GM21576 (cell line): ENCODE measurements around the gene FRMD4A.

ENCODE experiments used
- ATAC-seq: cut with Tn5 transposase; IDR thresholded peaks from one replicate; pipeline ENCODE4 v1.9.1; 2021; ENCODE audit warnings: mild to moderate bottlenecking, moderate library complexity; ENCODE audit not compliant: unreplicated experiment

FRMD4A gene

DNA sequence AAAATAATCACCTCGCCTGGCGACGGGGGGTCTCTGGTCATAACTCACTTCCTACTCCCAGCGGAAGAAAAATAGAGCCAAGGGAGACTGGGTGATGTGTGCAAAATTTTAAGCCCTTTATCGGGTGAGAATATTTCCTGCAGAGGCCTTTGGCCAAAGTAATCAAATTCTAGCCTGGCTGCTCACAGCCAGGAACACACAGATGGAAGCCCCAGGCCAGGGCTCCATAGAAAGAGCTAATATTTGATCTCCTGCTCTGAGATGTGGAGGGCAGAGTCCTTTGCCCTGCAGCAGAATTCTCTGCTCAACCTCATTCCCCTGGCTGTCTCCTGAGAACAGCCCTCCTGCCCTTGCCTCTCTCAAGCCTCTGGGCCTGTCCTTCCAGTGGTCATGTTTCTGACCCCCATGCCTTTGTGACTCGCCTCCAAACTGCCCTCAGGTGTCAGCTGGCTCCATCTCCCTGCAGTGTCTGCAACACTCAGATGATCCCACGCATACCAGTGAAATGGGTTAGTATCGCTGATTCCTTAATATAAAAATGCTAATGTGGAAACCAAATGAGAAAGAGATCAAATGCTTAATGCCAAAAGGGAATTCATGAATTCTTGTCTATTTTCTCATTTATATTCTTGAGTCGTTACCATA lies 34.5 kb downstream of the FRMD4A start:
- ATAC-seq = no peak

GRCh38 chr10:14294347-14295059 lies 36.2 kb downstream of the FRMD4A start:
- ATAC-seq = no peak

GRCh38 chr10:14293526-14293925 lies 37.2 kb downstream of the FRMD4A start:
- no peak for ATAC-seq

GRCh38 chr10:14291296-14291695 lies 39.4 kb downstream of the FRMD4A start:
- no peak for ATAC-seq

GRCh38 chr10:14285941-14286560 lies 44.7 kb downstream of the FRMD4A start:
- ATAC-seq = no peak

DNA sequence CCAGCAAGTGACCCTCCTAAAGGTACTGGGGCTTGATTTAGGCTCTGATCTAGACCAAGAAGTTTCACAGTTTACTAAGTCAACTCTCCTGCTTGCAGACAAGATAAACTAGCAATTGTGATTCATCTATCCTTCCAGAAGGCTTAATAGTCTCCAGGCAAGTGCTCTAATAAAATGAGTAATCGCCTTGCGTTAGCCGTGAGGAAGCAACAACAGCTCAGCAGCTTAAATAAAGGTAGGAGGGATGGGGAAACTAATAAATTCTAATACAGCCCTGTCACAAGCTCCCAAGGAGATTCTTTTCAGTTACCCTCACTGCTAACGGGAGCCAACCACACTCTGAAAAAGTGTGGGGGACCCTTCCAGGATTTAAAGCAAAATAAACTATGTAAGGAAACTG lies 48.4 kb downstream of the FRMD4A start:
- ATAC-seq = no peak

DNA sequence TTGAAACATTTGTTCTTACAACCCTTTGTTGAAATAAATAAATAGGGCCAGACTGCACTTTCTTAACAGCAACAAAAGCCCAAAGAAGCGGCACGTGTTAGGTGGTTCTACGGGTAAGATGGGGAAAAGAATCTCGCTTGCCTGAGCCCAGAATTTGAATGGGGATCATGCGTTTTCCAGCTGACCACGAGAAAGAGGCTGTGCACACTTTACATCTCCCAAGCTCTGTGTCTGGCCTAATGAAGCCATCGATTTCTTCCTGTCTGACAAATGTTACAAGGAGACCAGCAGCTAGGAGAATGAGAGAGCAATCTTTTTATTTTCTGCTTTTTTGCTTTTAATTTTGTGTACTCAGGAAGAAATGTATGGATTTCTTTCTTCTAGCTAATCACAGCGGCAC lies 52.2 kb downstream of the FRMD4A start:
- ATAC-seq = no peak

DNA sequence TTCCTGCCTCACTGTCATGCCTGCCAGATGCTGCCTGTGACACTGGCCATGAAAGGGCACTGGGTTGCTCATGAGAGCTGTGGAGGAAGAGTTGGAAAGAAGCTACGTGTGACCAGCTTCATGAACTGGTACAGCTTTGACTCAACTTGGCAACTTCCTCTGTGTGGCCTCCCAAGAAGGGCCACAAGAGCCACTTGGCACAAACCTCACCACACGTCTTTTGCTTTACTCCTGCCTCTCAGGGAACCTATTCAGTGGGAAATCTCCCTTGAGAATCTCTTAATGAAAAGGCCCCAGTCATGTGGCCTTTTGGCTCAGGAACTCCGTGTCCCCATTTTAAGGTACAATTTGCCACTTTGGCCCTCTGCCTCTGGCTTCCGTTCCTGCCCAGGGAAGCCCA lies 54.5 kb downstream of the FRMD4A start:
- ATAC-seq = no peak

- ATAC-seq = no peak
These were observed 59.1 kb downstream of the FRMD4A start for GRCh38 chr10:14271621-14272020.

GRCh38 chr10:14270370-14270769 lies 60.4 kb downstream of the FRMD4A start:
- ATAC-seq = no peak

- ATAC-seq = no peak
These were observed 65.0 kb downstream of the FRMD4A start for GRCh38 chr10:14265709-14266108.

GRCh38 chr10:14262836-14263425 lies 67.8 kb downstream of the FRMD4A start:
- ATAC-seq = no peak

GRCh38 chr10:14261336-14261735 lies 69.4 kb downstream of the FRMD4A start:
- ATAC-seq = no peak

DNA sequence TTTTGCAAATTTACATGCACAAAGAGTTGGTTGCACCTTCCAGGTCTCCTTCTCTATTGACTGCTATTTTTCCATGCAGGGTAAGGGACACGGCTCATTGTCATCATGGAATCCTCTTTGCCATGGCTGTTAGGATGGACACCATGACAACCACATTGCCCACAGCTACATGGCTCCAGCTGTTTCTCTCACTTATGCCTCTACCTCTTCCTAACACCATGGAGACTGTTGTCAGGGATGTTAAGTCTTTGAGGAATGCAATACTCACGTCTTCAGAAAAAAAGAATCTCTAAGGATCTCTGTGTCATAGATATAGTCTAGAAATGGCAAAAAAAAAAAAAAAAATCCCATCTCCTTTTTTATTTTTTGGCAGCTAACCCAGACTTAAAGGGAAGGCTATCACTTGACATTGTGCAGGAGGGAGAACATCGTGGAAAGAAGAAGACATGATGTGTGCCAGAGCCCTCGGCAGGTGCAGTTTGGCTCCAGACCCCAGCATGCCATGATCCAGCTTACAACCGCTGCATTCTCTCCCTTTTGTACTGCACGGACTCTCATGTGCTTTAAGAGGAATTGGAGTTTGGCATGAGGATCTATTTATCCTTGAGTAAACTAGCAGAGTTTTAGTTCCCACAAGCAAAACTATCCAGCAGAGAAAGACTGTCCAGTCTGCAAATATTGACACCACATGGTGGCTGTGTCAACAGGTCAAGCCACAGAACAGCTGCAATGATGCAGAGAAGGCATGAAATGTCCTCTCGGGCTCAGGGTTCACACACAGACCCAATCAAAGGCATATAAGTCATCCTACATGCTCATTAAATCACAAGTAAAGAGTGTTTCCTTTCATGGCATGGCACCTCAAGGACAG lies 70.8 kb downstream of the FRMD4A start:
- ATAC-seq = no peak

DNA sequence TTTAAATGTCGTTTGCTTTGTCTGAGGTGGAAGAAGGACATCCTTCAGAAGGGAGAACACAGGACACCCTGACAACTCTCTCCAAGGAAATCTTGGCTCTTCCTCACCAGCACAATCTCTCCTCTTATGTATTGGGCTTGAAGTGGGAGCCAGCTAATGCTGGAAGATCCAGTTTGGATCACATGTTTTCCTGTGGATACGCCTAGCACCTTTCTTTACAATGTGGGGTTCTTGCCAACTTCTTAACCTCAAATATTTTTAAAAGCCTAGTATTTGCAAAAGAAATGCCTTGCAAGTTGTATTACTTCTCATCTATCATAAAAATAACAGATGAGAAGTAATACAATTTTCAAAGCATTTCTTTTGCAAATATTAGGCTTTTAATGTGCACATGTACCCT lies 76.4 kb downstream of the FRMD4A start:
- ATAC-seq = no peak

DNA sequence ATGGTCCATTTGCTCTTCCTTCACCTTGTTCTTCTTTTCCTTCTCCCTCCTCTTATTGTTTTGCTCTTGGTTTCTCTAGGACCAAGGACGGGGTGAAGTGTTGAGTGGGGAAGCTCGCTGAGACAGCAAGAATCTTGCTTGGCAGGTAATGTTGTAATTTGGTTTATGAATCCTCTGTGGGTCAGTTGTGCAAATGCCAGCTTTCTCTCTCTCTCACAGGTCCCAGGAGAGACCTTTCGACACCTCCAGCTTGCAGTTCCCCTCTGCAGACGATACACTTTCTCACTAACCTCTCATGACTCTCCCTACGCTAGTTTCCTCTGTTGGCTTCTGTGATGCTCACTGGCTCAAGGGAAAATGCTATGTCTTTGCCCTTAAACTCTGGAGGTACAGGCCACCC lies 77.0 kb downstream of the FRMD4A start:
- ATAC-seq = no peak

GRCh38 chr10:14253079-14253478 lies 77.6 kb downstream of the FRMD4A start:
- ATAC-seq = no peak

DNA sequence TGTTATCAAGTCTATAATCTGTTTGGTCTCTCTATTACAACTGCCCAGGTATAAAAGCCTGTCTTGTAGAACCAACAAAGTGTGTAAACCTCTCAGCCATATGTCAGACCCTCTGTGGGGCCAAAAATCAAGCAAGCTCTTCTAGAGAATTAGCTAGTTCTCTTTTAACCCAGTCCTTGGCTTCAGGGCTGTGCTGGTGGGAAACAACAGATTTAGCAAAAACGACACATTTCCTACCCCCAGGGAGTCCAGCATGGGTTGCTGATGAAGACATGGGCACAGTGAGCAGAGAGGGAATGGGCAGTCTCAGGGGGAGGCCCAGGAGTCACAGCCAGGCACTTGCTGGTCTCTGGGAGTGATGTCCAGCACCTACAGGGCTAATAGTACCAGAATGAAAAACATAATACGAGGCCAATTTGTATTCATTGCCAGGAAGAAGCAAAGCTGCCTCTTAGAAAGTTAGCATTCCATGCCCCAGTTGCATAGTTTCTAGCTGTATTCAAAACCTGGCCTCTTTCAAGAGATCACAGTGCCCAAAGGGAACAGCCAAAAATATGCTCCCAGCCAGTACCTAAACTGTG lies 80.1 kb downstream of the FRMD4A start:
- ATAC-seq = no peak

DNA sequence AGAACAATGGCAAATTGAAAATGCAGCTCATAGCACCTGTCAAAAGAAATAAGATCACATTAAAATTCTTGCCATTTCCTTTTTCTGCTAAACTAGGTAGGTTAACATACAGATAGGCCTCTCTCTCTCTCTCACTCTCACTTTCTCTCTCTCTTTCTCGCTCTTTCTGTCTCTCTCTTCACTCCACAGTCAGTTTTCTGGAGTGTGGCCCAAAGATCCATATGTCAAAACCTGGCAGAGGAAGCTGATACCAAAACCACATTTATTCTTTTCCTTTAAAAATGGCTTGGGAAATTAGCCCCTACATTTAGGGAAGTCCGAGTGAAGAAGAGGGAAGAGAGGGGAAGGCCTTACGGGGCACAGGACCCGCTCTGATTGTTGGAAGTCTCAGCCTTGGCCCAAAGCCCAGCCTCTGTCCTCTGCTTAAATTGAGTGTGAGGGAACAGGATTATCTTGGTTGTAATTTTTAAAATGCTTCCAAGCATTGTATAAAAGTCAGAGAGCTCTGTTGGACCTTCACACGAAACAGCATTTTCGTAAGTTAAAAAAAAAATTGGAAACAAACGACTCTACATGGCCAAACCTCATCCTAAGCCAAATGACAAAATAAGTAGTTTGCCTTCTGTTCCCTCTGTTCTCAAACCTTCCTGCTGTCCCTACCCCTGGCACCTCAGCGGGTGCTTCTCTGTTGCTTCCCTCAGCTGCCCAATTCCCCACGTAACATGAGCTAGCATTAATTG lies 83.2 kb downstream of the FRMD4A start:
- no peak for ATAC-seq

- no peak for ATAC-seq
These were observed 85.9 kb downstream of the FRMD4A start for GRCh38 chr10:14244801-14245211.
